Gastroesophageal sphincter (tissue), 3 donors: ENCODE results near the gene CT45A9.
"Not testable (repeated sequence)": the region's sequence is repeated elsewhere in the genome, so short reads cannot be mapped to it uniquely, and the experiment has no call there.

ENCODE experiments used
- POLR2A ChIP-seq, 2 donors: fragments of 450-650 bp; IDR thresholded peaks; one replicate each; pipeline ENCODE4 v1.6.1; 2017; ENCODE audit warnings: antibody characterized with exemption in 2 of 2, mild to moderate bottlenecking in 2 of 2, moderate library complexity in 1 of 2
- POLR2AphosphoS5 ChIP-seq: sonication (generic); formaldehyde crosslinking; IDR thresholded peaks from one replicate; pipeline ENCODE4 v1.6.1; 2017; ENCODE audit warnings: antibody characterized with exemption
- TF ChIP-seq, protein P1 (sequence below), 4 experiments: fragments of 200-600 bp in 2 of 4; fragments of 450-650 bp in 2 of 4; sonication (generic) in 1 of 4; IDR thresholded peaks; one replicate each; pipeline ENCODE4 v1.5.1; 2017 to 2019; ENCODE audit warnings: antibody characterized with exemption in 4 of 4, mild to moderate bottlenecking in 2 of 4, moderate library complexity in 2 of 4

DNA sequence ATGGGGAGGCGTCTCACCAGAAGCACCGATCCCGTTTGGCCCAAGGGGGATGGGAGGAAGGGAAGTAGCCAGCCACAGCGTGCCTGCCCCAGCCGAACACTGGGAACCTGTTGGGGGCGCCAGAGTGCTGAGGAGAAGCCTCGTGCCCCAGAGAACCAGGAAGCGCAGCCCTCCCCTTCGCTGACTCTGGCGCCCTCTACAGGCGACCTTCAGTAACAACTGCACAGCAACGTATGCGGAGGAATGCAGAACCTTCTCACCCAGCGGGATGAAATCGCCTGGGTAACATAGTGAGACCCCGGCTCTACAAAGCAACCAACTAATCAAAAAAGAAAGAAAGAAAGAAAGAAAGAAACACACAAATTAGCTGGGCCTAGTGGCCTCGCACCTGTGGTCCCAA lies 17.2 kb downstream of the CT45A9 start, which contains the start of gene CT45A8:
- TF ChIP-seq POLR2A (IDR thresholded peaks at IDR 0.05); POLR2AphosphoS5: not testable (repeated sequence)
- TF ChIP-seq, protein P1, sequence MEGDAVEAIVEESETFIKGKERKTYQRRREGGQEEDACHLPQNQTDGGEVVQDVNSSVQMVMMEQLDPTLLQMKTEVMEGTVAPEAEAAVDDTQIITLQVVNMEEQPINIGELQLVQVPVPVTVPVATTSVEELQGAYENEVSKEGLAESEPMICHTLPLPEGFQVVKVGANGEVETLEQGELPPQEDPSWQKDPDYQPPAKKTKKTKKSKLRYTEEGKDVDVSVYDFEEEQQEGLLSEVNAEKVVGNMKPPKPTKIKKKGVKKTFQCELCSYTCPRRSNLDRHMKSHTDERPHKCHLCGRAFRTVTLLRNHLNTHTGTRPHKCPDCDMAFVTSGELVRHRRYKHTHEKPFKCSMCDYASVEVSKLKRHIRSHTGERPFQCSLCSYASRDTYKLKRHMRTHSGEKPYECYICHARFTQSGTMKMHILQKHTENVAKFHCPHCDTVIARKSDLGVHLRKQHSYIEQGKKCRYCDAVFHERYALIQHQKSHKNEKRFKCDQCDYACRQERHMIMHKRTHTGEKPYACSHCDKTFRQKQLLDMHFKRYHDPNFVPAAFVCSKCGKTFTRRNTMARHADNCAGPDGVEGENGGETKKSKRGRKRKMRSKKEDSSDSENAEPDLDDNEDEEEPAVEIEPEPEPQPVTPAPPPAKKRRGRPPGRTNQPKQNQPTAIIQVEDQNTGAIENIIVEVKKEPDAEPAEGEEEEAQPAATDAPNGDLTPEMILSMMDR (IDR thresholded peaks at IDR 0.05): not testable (repeated sequence)
